ENCODE measurements around the gene UBR2. TPM values are rescaled to one million over a fixed set of nuclear protein-coding genes. Genes with fewer than 3 reads are reported as not detected.
"Not testable (repeated sequence)": the region's sequence is repeated elsewhere in the genome, so short reads cannot be mapped to it uniquely, and the experiment has no call there.

UBR2 gene
- total RNA-seq, 1 experiment from 2014 or later: 7.5 TPM

GRCh38 chr6:42555477-42556457 lies 8.1 kb upstream of the UBR2 start:
- DNase-seq (ENCODE audit: low spot score): peak; percentile 62

DNA sequence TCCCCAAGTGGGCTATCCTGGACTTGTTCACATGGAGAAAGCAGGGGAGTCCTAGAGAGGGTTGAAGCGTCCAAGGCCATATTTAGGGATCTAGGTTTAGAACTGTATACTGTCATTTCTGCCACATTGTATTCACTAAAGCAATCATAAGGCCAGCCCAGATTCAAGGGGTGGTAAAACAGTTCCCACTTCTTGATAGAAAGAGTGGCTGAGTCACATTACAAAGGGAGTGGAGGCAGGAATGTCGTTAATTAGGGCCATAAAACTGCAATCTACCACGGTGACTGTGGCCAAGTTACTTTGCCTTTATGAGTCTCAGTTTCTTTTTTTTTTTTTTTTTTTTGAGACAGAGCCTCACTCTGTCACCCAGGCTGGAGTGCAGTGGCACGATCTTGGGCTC lies 7.4 kb upstream of the UBR2 start:
- DNase-seq (ENCODE audit: low spot score): peak; percentile 54

GRCh38 chr6:42559276-42559675 lies 4.6 kb upstream of the UBR2 start:
- DNase-seq (ENCODE audit: low spot score): not testable (repeated sequence)

DNA sequence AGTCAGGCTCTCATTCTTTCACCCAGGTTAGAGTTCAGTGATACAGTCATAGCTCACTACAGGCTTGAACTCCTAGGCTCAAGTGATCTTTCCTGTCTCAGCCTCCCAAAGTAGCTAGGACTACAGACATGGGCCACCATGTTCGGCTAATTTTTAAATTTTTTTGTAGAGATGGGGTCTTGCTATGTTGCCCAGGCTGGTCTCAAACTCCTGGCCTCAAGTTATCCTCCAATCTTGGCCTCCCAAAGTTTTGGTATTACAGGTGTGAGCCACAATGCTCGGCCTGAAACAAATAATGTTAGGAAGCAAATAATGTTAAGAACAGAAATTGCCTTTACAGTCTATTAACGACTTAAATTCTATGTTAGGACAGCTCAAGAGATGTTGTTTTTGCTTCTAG lies 1.8 kb upstream of the UBR2 start:
- no peak for DNase-seq (ENCODE audit: low spot score)

DNA sequence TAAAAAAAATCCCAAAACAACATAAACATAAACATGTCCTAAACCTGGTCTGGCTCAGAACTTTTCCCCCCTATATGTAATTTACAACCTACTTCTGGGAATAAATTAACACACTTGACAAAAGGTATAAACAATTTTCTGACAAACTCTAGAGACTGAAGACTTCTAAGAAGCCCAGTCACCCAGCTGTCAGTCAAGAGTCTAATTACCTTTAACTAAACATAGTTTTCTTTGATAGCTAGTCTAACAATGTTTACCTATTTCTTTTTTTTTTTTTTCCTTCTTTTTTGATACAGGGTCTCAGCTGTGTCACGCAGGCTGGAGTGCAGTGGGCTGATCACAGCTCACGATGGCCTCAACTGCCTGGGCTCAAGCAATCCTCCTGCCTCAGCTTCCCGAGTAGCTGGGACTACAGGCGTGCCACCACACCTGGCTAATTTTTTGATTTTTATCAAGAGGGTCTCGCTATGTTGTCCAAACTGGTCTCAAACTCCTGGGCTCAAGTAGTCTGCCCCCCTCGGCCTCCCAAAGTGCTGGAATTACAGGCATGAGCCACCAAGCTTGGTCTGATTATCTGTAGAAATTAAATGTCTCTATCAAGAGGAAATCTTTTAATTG lies 932 bp upstream of the UBR2 start:
- no peak for DNase-seq (ENCODE audit: low spot score)

- peak; percentile 52 for DNase-seq (ENCODE audit: low spot score)
These were observed 637 bp downstream of the UBR2 start for GRCh38 chr6:42564506-42564825.

DNA sequence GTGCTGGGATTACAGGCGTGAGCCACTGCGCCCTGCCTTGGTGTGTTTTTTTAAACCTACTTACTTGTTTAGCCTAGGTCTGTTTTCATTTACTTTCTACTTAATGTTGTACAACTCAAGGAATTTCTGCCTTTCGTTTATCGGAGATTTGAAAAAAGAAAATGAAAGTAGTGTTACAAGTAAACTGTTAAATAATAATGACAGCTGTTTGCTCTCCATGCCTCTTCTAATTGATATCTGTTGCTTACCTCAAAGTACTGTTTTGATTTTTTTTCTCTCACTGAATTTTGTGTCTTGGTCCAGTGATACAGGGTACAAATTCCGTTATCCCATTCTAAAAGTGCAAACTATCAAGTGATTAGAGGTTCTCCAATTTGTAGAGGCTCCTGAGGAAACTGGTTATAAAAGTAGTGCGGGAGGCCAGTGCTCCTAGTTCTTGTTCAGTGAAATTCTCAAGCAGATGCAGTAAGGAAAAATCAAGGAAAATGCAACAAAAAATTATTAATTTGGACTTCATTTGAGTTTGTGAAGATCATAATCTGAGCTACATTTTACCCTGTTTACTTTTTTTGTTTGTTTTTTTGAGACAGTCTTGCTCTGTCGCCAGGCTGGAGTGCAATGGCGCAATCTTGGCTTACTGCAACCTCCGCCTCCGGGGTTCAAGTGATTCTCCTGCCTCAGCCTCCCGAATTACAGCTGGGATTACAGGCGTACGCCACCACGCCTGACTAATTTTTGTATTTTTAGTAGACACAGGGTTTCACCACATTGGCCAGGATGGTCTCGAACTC lies 2.2 kb downstream of the UBR2 start:
- peak; percentile 14 for DNase-seq (ENCODE audit: low spot score)

DNA sequence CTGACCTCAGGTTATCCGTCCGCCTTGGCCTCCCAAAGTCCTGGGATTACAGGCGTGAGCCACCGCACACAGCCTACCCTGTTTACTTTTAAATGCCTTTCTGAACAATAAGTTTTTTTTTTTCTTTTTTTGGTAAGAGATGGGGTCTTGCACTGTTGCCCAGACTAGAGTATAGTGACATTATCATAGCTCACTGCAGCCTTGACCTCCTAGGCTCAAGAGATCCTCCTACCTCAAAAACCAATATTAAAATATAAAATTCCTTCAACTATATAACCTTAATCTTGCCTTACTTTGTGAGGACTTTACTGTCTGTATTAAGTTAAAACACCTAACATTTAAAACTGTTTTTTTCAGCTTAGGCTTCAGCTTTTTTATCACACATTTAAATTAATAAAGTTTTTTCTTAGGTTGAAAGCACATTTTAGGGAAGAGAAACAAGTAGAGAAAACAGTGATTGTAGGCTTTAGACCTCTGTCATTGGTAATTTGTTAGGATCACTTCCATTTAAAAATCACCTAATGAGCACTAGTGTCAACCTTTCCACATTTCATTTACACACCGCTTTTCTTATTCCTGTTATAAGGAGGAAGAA lies 2.9 kb downstream of the UBR2 start:
- no peak for DNase-seq (ENCODE audit: low spot score)

- not testable (repeated sequence) for DNase-seq (ENCODE audit: low spot score)
These were observed 3.4 kb downstream of the UBR2 start for GRCh38 chr6:42567237-42567636.

- DNase-seq (ENCODE audit: low spot score): no peak
These were observed 5.5 kb downstream of the UBR2 start for GRCh38 chr6:42569102-42570028.

DNA sequence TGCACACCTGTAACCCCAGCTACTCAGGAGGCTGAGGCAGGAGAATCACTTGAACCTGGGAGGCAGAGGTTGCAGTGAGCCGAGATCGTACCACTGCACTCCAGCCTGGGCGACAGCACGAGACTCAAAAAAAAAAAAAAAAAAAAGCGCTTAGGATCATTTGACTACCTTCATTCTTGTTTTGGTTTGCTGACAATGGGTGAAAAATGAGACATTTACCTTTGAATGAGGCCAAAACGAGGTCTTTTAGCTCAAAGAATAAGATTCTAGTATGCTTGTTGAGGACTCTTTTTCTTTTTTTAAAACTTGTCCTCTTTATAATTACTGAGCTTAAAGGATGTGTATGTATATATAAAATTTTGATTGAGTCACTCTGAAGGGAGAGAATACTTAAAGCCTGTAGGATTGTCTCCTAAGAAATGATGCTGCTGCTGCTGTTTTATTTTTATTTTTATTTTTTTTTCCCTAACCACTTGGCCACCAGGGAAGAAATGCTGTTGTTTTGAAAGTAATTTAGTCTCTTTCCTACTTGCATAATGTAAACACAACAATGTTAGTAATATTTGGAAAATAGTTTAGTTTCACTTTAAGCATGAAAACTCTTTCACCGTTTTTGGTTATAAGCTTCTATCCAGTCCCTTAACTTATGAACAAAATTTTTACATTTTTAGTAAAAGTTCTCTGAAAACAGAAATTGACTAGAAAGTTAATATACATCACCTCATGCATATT lies 7.9 kb downstream of the UBR2 start:
- no peak for DNase-seq (ENCODE audit: low spot score)

- no peak for DNase-seq (ENCODE audit: low spot score)
These were observed 8.7 kb downstream of the UBR2 start for GRCh38 chr6:42572523-42572922.

- not testable (repeated sequence) for DNase-seq (ENCODE audit: low spot score)
These were observed 12.7 kb downstream of the UBR2 start for GRCh38 chr6:42576538-42576937.

- DNase-seq (ENCODE audit: low spot score): no peak
These were observed 34.5 kb downstream of the UBR2 start for GRCh38 chr6:42598300-42598699.

- DNase-seq (ENCODE audit: low spot score): no peak
These were observed 35.7 kb downstream of the UBR2 start for GRCh38 chr6:42599558-42599957.

DNA sequence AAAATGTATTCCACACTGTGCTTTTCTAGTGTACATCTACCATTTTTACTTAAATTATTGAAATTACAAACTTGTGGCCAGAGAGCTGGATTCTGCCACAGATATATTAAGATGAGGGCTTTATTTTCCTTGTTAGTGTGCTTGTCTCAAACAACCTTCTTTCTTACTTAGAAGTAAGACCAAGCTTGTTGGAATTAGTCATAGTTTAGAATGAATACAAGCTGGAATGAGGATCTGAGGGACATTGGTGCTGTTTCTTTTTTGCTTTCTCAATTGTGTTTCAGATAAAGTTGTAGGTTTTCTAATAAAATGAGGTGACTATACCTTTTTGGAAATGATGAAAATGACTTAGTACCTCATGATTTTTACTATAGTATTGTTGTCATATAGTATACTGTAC lies 40.3 kb downstream of the UBR2 start:
- no peak for DNase-seq (ENCODE audit: low spot score)

DNA sequence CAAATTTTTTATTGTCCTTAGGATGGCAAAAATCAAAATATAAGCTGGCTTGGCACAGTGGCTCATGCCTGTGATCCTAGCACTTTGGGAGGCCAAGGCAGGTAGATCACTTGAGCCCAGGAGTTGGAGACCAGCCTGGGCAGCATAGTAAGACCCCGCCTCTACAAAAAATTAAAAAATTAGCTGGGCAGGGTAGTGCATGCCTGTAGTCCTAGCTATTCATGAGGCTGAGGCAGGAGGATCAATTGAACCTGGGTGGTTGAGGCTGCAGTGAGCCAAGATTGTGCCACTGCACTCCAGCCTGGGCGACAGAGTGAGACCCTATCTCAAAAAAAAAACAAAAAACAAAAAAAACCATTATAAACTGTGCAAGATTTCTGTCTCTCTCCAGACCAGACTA lies 40.9 kb downstream of the UBR2 start:
- DNase-seq (ENCODE audit: low spot score): not testable (repeated sequence)

GRCh38 chr6:42610416-42610815 lies 46.6 kb downstream of the UBR2 start:
- DNase-seq (ENCODE audit: low spot score): no peak

DNA sequence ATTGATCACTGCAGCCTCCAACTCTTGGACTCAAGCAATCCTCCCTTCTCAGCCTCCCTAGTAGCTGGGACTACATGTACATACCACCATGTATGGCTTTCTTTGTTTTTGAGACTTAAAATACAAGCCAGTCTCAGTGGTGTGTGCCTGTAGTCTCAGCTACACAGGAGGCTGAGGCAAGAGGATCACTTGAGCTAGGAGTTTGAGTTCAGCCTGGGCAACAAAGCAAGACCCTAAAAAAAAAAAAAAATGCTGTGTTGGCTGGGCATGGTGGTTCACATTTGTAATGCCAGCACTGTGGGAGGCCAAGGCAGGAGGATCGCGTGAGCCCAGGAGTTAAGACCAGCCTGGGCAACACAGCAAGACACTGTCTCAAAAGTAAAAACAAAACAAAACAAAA lies 51.7 kb downstream of the UBR2 start:
- DNase-seq (ENCODE audit: low spot score): no peak

- no peak for DNase-seq (ENCODE audit: low spot score)
These were observed 52.9 kb downstream of the UBR2 start for GRCh38 chr6:42616716-42617115.

Data from HT-29 (cell line).